T follicular helper cell (primary cell): Measurements from ENCODE around the gene ITPR2.
"Not testable (repeated sequence)": the region's sequence is repeated elsewhere in the genome, so short reads cannot be mapped to it uniquely, and the experiment has no call there.

Experiments used
- DNase-seq: peaks from one replicate; pipeline ENCODE4 v3.0.0-alpha.2; 2020; ENCODE audit warnings: low read depth

ITPR2 gene

DNA sequence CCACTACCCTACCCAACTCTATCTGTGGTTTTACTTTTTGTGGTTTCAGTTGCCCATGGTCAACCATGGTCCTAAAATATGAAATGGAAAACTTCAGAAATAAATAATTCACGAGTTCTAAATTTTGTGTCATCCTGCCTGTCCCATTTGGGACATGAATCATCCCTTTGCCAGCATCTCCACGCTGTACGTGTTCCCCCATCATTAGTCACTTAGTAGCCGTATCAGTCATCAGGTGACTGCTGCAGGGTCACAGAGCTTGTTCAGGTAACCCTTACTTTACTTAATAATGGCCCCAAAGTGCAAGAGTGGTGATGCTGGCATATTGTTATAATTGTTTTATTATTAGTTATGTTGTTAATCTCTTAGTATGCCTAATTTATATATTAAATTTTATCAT, 209.9 kb downstream of the ITPR2 start:
- no peak for DNase-seq

DNA sequence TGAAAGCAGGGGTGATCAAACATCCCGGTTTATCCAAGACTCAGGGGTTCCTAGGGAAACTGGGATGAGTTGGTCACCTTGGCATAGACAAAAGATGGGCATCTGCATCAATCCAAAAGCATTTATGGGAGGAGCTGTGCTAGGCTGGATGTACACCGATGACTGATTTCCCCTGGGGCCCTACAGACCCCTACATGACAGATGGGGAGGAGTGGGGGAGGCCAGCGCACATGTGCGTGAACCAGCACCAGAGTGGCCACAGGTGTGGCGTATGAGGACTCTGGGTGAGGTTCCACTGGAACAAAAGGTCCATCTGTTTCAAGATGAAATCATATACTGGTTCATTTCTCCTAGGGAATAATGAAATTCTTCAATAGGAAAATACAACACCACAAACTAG, 210.4 kb downstream of the ITPR2 start:
- DNase-seq: no peak

DNA sequence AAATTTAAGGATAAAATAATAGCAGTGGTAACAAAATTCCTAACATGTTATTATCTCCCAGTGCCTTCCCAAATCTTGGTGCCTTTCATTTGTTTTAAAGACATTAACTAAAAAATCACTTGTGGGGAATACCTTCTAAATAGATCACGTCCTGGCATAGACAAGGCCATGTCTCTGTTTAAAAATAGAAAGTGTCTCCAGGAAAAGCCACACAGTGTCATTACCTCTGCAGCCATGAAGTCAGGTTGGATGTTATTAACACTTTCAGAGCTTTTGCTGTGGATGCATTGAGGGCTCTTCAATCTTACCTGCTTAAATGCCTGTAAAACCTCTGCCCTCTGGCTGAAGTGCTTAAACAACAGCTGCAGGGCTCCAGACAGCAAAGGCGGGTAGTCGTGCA, 211.1 kb downstream of the ITPR2 start:
- no peak for DNase-seq

DNA sequence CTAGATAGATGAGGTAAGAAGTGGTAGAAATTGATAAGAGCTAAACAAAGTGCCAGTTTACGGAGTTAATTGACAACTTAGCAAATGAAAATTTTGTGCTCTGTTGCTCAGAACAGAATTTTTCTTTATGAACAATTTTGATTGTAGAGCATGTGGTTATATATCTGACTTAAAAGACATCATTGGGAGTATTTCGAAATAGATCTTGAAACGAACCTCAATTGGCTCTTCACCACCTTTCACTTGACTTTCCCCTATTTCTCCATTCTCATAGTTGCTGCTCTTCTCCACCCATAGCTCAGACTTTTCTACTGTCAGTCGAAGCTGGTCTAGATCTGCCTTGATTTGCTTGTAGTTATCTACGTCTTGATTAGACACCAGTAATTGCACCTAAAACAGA, 212.1 kb downstream of the ITPR2 start:
- DNase-seq: no peak

DNA sequence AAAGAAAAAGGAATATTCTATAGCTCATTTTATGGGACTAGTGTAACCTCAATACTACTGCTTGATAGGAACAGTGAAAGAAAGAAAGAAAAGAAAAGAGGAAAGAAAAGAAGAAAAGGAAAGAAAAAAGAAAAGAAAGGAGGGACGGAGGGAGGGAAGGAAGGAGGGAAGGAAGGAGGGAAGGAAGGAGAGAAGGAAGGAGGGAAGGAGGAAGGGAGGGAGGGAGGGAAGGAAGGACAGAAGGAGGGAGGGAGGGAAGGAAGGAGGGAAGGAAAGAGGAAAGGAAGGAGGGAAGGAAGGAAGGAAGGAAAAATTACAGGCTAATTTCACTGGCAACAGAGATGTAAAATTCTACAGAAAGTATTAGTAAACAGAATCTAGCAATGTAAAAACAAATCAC, 215.5 kb downstream of the ITPR2 start:
- DNase-seq: no peak

DNA sequence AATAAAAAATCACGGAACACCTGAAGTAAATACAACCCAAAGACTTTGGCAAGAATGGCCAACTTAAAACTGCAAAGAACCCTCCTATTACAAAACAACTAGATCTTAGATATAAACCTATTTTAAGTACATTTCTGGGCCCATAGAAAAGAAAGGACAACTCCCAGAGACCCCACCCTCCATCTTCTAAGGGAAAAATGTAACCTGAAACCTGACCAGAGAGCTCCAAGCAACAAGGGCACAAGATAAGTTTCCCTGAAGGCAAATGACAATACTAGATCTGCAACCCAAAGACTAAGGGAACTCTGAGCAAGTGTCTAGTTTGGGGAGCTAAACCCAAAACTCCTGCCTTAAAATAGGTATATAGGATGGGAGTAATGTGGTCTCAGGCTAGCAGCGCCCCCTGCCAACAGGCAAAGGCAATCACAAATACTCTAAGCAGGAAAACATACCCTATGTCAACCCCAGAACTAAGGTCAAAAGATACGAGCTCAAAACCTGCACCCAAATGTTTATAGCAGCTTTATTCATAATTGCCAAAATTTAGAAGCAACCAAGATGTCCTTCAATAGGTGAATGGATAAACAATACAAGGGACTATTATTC, 218.9 kb downstream of the ITPR2 start:
- DNase-seq: no peak

DNA sequence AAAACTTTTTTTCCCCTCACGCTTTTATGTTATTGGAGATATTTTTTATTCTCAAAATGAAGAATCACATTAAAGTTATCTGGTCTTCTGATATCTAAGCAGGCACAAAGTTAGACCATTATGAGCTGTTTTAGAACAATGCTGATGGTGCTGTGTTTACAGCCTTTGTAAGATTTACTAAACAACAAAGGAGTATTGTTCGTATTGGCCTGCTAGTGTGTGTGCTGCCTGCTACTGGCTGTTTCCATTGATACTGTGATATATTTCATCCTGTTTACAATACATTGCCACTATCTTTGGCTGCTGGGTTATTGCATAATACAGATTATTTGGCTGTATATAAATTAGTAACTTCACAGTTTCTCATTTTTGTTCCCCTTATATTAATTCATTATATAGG, 220.8 kb downstream of the ITPR2 start:
- no peak for DNase-seq

DNA sequence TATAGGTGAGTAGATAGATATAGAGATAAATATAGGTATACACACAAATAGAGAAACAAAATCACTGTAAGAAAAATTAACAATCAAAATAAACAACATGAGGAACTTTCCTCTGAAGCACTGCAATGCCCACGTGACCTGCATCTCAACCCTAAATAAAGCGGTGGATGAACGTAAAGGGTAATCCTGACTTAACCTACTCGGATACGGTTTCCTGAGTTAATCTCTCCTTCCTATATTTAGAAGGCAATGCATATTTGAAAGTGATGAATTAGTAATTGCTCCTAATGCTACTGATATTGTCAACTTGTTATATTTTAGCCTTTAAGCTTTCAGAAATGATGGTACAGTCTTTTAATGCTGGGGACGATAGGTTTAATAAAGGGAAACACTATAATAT, 221.4 kb downstream of the ITPR2 start:
- no peak for DNase-seq

DNA sequence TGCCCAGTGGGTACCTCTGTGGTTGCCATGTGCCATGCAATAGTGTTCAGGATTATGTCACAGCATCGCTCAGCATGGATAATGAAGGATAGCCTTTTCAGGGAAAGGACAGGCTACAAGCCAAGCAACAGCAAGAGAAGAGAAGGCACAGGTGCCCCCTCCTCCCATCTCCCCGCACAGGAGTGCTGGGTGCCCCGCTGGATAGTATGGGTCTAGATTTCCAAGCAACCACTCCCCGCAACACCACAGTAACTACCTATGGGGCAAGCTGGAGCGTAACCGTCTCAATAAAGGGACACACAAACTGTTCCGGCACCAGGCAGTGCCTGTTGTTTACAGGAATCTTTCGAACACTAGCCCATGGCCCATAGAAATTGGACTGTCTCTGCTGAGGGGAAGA, 222.2 kb downstream of the ITPR2 start:
- DNase-seq: no peak

DNA sequence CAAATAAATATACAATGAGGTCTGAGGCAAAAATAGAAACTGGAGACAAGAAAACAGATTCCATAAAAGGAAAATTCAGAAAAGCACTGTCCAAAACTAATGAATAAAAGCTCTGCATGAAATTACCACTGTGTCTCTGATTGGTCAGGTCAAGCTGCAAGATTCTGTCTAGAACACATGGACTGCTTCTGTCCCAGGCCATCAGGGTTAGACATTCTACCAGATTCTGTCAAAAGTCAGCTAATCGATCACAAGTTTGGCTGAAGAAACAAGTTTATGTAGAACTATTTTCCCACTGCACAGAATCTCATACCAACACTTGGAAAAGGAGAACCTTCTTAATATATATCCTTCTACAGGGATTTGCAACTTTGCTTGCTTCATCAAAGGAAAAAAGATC, 223.0 kb downstream of the ITPR2 start:
- no peak for DNase-seq

DNA sequence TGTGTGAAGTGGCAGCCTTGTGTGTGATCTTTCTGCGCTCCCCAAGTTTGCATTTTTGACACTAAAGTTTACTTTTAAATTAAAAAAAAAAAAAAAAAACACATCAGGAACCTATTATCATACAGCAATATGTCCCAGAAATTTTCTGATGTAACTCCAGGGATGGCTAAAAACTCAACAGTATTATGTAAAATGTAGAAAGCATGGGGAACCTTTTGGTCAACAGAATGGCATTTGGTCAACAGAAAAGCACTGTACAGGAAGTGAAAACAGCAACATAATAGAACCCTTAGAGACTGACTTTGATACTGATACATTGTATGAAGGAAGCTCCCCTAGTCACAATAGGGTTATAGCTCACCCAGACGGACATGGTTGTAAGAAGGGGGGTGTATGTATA, 224.3 kb downstream of the ITPR2 start:
- DNase-seq: no peak

DNA sequence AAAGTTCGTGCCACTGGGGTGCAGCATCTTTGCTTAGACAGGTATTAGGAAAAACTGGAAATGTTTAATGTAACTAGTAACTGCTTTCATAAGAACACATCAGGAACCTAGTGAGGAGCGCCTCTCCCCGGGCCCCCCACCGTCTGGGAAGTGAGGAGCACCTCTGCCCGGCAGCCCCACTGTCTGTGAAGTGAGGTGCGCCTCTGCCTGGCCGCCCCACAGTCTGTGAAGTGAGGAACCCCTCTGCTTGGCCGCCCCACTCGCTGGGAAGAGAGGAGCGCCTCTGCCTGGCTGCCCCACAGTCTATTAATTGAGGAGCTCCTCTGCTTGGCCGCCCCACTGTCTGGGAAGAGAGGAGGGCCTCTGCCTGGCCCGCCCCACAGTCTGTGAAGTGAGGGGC, 224.7 kb downstream of the ITPR2 start:
- no peak for DNase-seq

DNA sequence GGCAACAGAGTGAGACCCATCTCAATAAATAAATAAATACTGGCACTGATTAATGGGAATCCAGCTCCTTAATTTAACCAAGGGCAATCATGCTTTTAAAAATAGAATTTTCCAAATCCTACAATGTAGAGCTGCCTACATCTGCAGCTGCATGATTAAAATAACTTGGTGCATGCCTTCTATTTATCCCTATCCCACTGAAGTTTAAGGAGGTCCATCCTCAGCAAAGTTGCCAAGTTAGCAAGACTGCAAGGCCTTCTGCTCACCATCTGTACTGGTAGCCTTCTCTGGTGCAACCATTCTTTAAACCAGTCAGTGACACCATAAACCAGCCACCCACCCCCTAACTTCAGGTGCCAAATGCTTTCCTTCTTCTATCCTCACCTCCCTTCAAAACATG, 226.1 kb downstream of the ITPR2 start:
- no peak for DNase-seq

DNA sequence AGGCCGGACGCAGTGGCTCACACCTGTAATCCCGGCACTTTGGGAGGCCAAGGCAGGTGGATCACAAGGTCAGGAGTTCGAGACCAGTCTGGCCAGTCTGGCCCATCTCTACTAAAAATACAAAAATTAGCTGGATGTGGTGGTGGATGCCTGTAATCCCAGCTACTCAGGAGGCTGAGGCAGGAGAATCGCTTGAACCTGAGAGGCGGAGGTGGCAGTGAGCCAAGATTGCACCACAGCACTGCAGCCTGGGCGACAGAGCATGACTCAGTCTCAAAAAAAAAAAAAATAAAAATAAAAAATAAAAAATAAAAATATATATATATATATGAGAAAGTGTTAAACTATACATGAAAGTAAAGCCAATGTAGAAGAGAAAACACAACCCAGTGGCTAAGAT, 228.2 kb downstream of the ITPR2 start:
- not testable (repeated sequence) for DNase-seq

DNA sequence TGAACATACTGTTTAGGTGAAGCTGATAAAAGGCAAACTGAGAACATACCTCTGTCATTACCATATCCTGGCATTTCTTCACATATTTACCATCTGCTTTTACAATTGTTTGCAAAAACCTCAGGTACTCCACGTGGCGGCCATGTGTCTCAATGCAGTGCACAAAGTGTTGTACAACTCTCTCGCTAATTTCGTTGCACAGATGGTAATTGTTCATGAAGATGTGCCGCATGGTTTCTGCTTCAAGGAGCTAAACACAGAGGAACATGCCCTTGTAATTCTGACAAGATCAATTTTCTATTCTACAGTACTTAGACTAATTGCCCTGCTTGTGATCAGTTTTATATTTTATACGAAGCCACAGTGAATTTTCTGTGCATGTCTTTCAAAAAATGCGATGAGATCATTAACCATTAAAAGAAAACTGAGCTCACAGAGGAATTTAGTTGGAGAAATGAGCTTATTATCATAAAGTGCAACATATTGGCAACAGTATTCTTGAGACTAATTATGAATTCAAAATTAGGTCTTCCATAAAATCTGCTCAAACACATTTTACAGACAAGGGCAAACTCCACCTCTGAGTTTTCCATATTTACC, 233.8 kb downstream of the ITPR2 start:
- DNase-seq: no peak

DNA sequence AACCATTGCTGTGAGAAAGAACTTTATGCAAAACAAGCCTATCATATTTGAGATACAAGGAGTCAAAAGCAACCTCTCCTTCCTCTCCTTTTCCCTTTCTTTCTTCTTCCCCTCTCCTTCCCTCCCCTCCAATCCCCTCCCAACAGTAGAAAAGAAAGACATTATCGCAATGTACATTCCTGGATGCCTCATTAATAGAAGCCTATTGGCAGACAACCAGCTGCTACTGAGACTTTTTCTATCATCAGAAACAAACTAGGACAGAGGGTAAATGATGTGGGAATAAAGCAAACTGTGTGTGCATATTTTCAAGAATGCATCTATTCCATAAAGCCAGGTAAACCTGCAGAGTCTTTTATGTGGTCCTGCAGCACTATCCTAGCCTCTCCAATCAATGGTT, 237.2 kb downstream of the ITPR2 start:
- no peak for DNase-seq

DNA sequence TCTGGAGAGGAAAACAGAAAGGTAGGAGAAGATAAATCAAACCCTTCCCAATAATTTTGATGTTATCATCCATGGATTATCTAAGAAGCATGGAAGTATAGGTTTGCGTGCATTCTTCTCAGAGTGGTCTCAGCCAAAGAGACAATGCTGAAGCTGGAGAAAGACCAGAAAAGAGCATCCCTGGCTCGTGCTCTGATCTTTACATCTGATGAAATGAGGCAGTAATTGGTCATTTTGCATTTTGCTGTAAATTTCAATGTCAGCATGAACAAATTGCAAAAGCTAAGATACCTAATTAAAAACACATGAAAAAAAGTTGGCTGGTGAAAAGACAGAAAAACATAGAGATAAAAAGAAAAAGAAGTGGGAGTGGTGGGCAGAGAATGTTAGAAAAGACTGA, 252.4 kb downstream of the ITPR2 start:
- no peak for DNase-seq

DNA sequence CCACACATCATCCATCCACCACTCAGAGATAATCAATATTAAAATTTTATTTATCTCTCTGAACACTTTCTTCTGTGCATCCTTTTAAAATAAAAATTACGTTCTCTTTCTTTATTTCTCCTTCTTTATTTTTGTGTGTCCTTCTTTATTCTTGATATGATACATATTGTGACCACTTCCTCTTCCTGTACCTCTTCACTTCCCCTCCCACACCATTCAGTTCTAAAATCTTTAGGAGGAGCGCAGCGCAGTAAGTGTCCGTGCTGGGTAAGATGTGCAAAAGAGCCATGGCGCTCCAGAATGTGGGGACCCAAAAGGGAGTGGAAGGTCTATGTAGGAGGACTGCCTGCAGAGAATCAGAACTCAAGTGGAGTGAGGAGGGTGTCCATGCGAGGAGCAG, 256.7 kb downstream of the ITPR2 start:
- no peak for DNase-seq

DNA sequence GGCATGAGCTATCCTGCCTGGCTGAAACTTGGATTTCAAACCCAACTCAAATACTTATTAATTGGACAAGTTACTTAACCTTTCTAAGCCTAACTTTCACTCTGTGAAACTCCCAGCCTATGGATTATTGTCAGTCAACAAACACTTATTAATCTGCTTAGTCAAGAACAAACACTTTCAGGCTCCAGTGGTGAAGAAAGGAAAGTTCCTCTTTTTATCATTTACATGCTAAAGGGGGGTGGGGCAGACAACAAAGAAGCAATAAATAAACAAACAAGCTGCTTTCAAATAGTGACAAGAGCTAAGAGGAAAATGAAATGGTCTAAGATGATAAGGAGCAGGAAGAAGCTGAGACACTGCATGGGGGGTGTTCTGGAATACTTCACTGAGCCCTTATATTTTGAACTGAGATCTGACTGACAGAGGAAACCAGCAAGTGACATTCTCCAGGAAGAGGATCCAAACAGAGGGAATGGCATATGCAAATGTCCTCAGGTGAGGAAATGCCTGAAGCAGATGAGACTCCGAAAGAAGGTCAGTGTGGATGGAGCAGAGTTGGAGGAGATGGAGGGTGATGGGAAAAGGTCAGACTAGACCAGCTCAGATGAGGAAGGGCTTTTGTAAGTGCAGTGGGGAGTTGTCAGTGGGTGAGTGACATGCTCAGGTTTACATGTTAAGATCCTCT, 259.6 kb downstream of the ITPR2 start:
- no peak for DNase-seq

DNA sequence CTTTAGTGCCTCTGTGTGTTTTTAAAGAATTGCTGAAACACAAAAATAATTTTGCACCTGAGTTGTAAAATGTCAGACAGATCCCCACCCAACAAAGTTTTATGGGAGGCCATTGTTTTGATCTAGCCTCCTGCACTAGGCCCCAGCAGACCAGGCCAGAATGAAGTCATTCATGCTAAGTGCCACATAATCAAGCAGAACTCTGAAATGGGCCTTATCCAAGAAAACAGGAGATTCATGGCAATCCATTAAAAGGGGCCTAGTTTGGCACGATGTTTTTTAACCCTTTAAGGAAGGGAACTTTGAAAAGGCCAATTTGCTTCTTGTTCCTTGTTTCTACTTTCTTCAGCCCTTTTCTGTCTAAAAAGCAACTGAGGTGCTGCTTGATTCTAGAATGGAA, 260.9 kb downstream of the ITPR2 start:
- no peak for DNase-seq

DNA sequence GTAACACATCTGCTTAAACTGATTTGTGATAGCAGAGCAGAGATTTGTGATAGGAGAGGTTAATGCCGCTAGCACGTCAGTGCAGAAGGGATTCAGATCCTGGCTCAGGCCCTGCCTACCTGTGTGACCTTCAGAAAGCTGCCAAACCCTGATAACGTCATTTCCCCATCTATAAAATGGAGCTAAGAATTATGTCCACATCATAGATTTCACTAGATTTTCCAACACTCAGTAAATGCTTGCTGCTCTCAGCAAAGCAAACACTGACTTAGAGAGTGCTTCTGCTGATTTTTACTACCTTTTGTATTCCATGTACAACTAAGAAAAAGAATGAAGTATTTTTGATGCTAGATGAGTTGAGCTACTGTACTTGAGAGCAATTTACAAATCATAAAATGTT, 261.4 kb downstream of the ITPR2 start:
- no peak for DNase-seq

DNA sequence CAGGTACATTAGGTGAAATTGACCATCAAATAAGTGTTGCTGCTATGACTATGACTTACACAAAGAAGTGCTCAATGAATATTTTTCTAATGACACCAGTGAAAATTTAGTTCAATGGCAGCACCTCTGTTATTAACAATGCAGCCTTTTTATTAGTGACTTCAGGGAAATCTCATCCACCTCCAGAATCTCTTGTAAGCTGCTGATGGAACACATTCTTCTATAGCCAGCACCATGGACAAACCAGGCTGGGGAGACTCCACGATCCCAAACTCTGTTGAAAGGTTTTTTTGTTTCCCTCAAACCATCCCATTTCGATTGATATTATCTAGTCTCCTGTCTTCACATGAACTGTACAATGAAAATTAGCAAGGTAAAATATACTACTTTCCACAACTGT, 265.9 kb downstream of the ITPR2 start:
- DNase-seq: no peak

DNA sequence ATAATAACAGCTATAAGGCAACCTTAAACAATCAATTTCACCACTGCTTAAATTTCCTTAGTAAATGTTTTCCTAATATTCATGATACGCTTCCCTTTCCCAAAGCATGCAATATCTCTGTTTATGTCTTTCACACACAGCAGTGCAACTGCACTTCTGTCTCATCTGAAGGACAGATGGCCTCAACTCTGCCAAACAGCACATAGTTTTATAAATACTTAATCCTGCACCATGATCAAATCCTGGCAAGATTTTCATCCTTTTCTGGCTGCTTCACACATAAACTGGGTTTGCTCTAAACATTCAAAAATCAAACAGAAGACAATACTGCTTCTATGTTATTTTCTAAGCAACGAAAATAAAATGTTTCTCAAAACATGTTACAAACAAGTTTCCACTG, 266.3 kb downstream of the ITPR2 start:
- no peak for DNase-seq

DNA sequence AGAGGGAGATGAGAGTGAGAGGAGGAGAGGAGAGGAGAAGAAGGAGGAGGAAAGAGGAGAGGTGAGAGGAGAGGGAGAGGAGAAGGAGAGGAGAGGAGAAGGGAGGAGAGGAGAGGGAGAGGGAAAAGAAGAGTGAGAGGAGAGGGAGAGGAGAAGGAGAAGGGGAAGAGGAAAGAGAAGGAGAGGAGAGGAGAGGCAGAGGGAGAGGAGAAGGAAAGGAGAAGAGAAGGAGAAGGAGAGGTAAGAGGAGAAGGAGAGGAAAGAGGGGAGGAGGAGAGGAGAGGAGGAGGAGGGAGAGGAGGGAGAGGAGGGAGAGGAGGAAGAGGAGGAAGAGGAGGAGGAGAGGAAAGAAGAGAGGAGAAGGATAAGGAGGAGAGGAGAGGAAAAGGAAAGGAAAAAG, 266.8 kb downstream of the ITPR2 start:
- DNase-seq: no peak
